ENCODE data around the gene USP48.

DNA sequence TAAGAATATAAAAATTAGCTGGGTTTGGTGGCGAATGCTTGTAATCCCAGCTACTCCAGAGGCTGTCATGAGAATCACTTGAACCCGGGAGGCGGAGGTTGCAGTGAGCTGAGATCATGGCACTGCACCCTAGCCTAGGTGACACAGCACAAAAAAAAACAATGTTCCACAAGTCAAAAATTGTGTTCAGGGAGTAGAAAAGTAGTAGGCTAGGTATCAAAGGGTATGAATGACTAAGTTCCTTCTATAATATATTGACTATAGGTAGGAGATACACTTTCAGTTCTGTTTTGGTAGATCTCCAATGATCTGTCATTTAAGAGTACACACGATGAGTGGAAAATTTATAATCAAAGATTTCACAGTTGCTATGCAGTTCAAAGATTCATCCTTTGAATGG, 16.7 kb downstream of the USP48 start:
- TF ChIP-seq, protein P1, sequence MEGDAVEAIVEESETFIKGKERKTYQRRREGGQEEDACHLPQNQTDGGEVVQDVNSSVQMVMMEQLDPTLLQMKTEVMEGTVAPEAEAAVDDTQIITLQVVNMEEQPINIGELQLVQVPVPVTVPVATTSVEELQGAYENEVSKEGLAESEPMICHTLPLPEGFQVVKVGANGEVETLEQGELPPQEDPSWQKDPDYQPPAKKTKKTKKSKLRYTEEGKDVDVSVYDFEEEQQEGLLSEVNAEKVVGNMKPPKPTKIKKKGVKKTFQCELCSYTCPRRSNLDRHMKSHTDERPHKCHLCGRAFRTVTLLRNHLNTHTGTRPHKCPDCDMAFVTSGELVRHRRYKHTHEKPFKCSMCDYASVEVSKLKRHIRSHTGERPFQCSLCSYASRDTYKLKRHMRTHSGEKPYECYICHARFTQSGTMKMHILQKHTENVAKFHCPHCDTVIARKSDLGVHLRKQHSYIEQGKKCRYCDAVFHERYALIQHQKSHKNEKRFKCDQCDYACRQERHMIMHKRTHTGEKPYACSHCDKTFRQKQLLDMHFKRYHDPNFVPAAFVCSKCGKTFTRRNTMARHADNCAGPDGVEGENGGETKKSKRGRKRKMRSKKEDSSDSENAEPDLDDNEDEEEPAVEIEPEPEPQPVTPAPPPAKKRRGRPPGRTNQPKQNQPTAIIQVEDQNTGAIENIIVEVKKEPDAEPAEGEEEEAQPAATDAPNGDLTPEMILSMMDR (IDR thresholded peaks at IDR 0.05) = no peak
- no peak for TF ChIP-seq POLR2A (IDR thresholded peaks at IDR 0.05)
